ENCODE measurements around the gene BDKRB2. TPM values are rescaled to one million over a fixed set of nuclear protein-coding genes. Genes with fewer than 3 reads are reported as not detected.
A peak's percentile ranks its signal among the peaks of the same experiment; 100 is the strongest.

The BDKRB2 gene
- total and polyA plus RNA-seq, 2 of the 4 experiments (the other 2 are of a cell fraction): 60.9 to 73.1 TPM

- Histone ChIP-seq H3K27me3 (ENCODE audit: control insufficient read depth, insufficient read depth, low read length) (no peaks in the 10 kb centered on the region), H4K5ac (ENCODE audit: low read depth, low read length) (no peak overlapping the region), H3K23ac (ENCODE audit: low read depth, low read length) (0 out of 2 replicates have a peak overlapping the region, but pooled peaks have one; percentile 20), H2AFZ (replicated peaks; ENCODE audit: low read length, poor library complexity) (peak overlapping the region; percentile 57), H4K20me1 (ENCODE audit: insufficient read depth, low read length) (peaks cover 49% of the 10 kb centered on the region), H2BK5ac (ENCODE audit: low read depth, low read length, poor library complexity, severe bottlenecking) (peak overlapping the region; percentile 50), H4K91ac (ENCODE audit: insufficient read depth, low read depth, low read length) (peak overlapping the region; percentile 5), H4K8ac (ENCODE audit: low read depth in 2 of 2, low read length in 2 of 2) (peak overlapping the region in 1 of 2 experiments; percentile 37; a peak in 1 of 4 replicates), H3K56ac (ENCODE audit: extremely low read depth, insufficient read depth, low read length) (no peak overlapping the region), H3K4me2 (ENCODE audit: low read depth, low read length) (no peak overlapping the region), H3K36me3 (ENCODE audit: control insufficient read depth, insufficient read depth, low read length) (peaks cover 72% of the 10 kb centered on the region), H2BK120ac (ENCODE audit: low read depth, low read length) (peak overlapping the region; percentile 73), H3K9ac (ENCODE audit: low read depth, low read length) (no peak overlapping the region), H3K9me1 (ENCODE audit: insufficient read depth, low read length) (peaks cover 46% of the 10 kb centered on the region), H3K9me3 (ENCODE audit: control insufficient read depth, insufficient read depth, low read length) (no peaks in the 10 kb centered on the region), H3K4ac (ENCODE audit: low read depth, low read length) (peak overlapping the region; percentile 61), H3K27ac (ENCODE audit: insufficient read depth, low read length) (no peak overlapping the region), H3K79me1 (ENCODE audit: low read depth in 1 of 2, low read length in 2 of 2) (peaks cover 53 to 80% of the 10 kb centered on the region in 2 experiments), H2BK15ac (ENCODE audit: low read depth, low read length) (peak overlapping the region; percentile 32; the same call in 1 of the 3 replicates), H2AK9ac (replicated peaks; ENCODE audit: low read depth, low read length, poor library complexity) (peak overlapping the region; percentile 84), H3K18ac (ENCODE audit: low read depth, low read length) (no peak overlapping the region), H2AK5ac (ENCODE audit: low read depth, low read length) (peak overlapping the region; percentile 10; the same call in 1 of the 2 replicates), H2BK20ac (ENCODE audit: low read depth, low read length) (peak overlapping the region; percentile 5; the same call in 1 of the 2 replicates), H3K14ac (replicated peaks; ENCODE audit: low read depth, low read length) (peak overlapping the region; percentile 3; the same call in 1 of the 2 replicates), H3K4me1 (ENCODE audit: control insufficient read depth, insufficient read depth, low read length) (peaks cover 19% of the 10 kb centered on the region), H3K4me3 (ENCODE audit: insufficient read depth, low read depth, low read length) (no peak overlapping the region)
- intact Hi-C loops (cut with micrococcal nuclease) (no loop called here), dilution Hi-C loops (cut with HindIII; ENCODE audit: low sequenced_read_pairs, unreplicated experiment) (no loop called here), in situ Hi-C loops (cut with MboI; ENCODE audit: low sequenced_read_pairs) (no loop called here)
- WGBS, 2 experiments (ENCODE audit: extremely low coverage in 2 of 2, insufficient read length in 1 of 2): no CpG with 5 or more reads among the region's 5 CpGs
- POLR2A ChIA-PET (ENCODE audit: unreplicated experiment): no interaction called here
- peak; percentile 44 for ATAC-seq (ENCODE audit: low read depth)
- CTCF ChIA-PET: interaction anchor here (0.9 kb wide), 1 partner anchor 125 kb away, joined by 4 read pairs; no protein-coding TSS in a partner anchor
- BruUV-seq (replicated peaks): no TSS peak
- TF ChIP-seq ELK1 (IDR thresholded peaks at IDR 0.05; ENCODE audit: borderline replicate concordance, low read depth, low read length) (no peak), CEBPB (IDR thresholded peaks at IDR 0.05; ENCODE audit: low read depth, low read length) (no peak), CTCF (conservative IDR thresholded peaks at IDR 0.05; ENCODE audit: low read depth, low read length) (peak; percentile 46), POLR2A (IDR thresholded peaks at IDR 0.05; ENCODE audit: low read depth, low read length) (no peak; the same call in 1 of the 2 replicates), RAD21 (IDR thresholded peaks at IDR 0.05; ENCODE audit: low read length) (peak; percentile 46), SMC3 (IDR thresholded peaks at IDR 0.05; ENCODE audit: low read depth, low read length) (peak; percentile 36; the same call in 1 of the 2 replicates)
- DNase-seq: peak; percentile 64
These were observed 21.1 kb downstream of the BDKRB2 start for GRCh38 chr14:96225745-96226151.

Data from IMR-90 (cell line).